ENCODE data around the gene HOXA10.

GRCh38 chr7:27123007-27123476 lies 51.1 kb downstream of the HOXA10 start:
- TF ChIP-seq EZH2 (IDR thresholded peaks at IDR 0.05; ENCODE audit: low read depth) (no peak), CTCF (conservative IDR thresholded peaks at IDR 0.05) (no peak)
